ENCODE results near the gene MAPT.

MAPT gene

GRCh38 chr17:45870342-45870974, 23.9 kb upstream of the MAPT start:
- H3K4me3 ChIP-seq (replicated peaks; ENCODE audit: low read depth, low read length): no peak overlapping the region
- no peak for DNase-seq (ENCODE audit: low read depth)
- TF ChIP-seq CTCF (IDR thresholded peaks at IDR 0.05; ENCODE audit: low read length, missing control alignments): no peak

- H3K4me3 ChIP-seq (replicated peaks; ENCODE audit: low read depth, low read length): no peak overlapping the region
- TF ChIP-seq CTCF (IDR thresholded peaks at IDR 0.05; ENCODE audit: low read length, missing control alignments): no peak
- no peak for DNase-seq (ENCODE audit: low read depth)
Observed at GRCh38 chr17:45871718-45872117, 22.6 kb upstream of the MAPT start.

- no peak for DNase-seq (ENCODE audit: low read depth)
Observed at GRCh38 chr17:45873728-45874127, 20.6 kb upstream of the MAPT start.

GRCh38 chr17:45874151-45874550, 20.2 kb upstream of the MAPT start:
- no peak for DNase-seq (ENCODE audit: low read depth)
- no peak overlapping the region for H3K4me3 ChIP-seq (replicated peaks; ENCODE audit: low read depth, low read length)
- TF ChIP-seq CTCF (IDR thresholded peaks at IDR 0.05; ENCODE audit: low read length, missing control alignments): no peak

More at GRCh38 chr17:45873728-45874127, 20.6 kb upstream of the MAPT start:
- no peak for TF ChIP-seq CTCF (IDR thresholded peaks at IDR 0.05; ENCODE audit: low read length, missing control alignments)
- H3K4me3 ChIP-seq (replicated peaks; ENCODE audit: low read depth, low read length): no peak overlapping the region

- TF ChIP-seq CTCF (IDR thresholded peaks at IDR 0.05; ENCODE audit: low read length, missing control alignments): no peak
- no peak for DNase-seq (ENCODE audit: low read depth)
Observed at GRCh38 chr17:45876539-45876938, 17.8 kb upstream of the MAPT start.

GRCh38 chr17:45877467-45877866, 16.9 kb upstream of the MAPT start:
- no peak for TF ChIP-seq CTCF (IDR thresholded peaks at IDR 0.05; ENCODE audit: low read length, missing control alignments)
- no peak overlapping the region for H3K4me3 ChIP-seq (replicated peaks; ENCODE audit: low read depth, low read length)

More at GRCh38 chr17:45876539-45876938, 17.8 kb upstream of the MAPT start:
- no peak overlapping the region for H3K4me3 ChIP-seq (replicated peaks; ENCODE audit: low read depth, low read length)

GRCh38 chr17:45883063-45883462, 11.3 kb upstream of the MAPT start:
- no peak for TF ChIP-seq CTCF (IDR thresholded peaks at IDR 0.05; ENCODE audit: low read length, missing control alignments)
- no peak for DNase-seq (ENCODE audit: low read depth)
- no peak overlapping the region for H3K4me3 ChIP-seq (replicated peaks; ENCODE audit: low read depth, low read length)

More at GRCh38 chr17:45877467-45877866, 16.9 kb upstream of the MAPT start:
- no peak for DNase-seq (ENCODE audit: low read depth)
